C4-2B (cell line): ENCODE results near the gene RFC1.

Experiments
- H3K27ac ChIP-seq: fragments of 450-650 bp; 2 replicates; pipeline ENCODE4 v1.5.1; 2017
- ZFX ChIP-seq: fragments of 450-650 bp; IDR thresholded peaks from 2 replicates; pipeline ENCODE4 v1.6.1; 2017
- TF ChIP-seq, protein P1 (sequence below): fragments of 450-650 bp; conservative IDR thresholded peaks from 2 replicates; pipeline ENCODE4 v1.5.1; 2017; ENCODE audit warnings: mild to moderate bottlenecking

RFC1 gene

DNA sequence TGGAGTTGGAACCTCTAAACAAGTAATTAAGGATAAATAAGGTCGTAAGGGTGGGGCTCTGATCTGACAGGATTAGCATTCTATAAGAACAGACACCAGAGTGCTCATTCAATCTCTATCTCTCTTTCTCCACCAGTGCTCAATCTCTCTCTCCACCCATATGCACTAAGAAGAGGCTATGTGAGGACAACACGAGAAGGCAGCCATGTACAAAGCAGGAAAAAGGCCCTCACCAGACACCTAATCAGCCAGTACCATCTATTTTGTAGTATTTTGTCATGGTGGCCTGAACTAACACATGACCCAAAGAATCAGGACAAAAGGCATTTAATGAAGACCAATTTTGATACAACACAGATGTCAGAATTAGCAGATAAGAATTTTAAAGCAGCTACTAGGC is 16.8 kb downstream of the RFC1 start:
- no peak for TF ChIP-seq ZFX
- TF ChIP-seq, protein P1, sequence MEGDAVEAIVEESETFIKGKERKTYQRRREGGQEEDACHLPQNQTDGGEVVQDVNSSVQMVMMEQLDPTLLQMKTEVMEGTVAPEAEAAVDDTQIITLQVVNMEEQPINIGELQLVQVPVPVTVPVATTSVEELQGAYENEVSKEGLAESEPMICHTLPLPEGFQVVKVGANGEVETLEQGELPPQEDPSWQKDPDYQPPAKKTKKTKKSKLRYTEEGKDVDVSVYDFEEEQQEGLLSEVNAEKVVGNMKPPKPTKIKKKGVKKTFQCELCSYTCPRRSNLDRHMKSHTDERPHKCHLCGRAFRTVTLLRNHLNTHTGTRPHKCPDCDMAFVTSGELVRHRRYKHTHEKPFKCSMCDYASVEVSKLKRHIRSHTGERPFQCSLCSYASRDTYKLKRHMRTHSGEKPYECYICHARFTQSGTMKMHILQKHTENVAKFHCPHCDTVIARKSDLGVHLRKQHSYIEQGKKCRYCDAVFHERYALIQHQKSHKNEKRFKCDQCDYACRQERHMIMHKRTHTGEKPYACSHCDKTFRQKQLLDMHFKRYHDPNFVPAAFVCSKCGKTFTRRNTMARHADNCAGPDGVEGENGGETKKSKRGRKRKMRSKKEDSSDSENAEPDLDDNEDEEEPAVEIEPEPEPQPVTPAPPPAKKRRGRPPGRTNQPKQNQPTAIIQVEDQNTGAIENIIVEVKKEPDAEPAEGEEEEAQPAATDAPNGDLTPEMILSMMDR, result no peak
- H3K27ac ChIP-seq, result no peak overlapping the region

DNA sequence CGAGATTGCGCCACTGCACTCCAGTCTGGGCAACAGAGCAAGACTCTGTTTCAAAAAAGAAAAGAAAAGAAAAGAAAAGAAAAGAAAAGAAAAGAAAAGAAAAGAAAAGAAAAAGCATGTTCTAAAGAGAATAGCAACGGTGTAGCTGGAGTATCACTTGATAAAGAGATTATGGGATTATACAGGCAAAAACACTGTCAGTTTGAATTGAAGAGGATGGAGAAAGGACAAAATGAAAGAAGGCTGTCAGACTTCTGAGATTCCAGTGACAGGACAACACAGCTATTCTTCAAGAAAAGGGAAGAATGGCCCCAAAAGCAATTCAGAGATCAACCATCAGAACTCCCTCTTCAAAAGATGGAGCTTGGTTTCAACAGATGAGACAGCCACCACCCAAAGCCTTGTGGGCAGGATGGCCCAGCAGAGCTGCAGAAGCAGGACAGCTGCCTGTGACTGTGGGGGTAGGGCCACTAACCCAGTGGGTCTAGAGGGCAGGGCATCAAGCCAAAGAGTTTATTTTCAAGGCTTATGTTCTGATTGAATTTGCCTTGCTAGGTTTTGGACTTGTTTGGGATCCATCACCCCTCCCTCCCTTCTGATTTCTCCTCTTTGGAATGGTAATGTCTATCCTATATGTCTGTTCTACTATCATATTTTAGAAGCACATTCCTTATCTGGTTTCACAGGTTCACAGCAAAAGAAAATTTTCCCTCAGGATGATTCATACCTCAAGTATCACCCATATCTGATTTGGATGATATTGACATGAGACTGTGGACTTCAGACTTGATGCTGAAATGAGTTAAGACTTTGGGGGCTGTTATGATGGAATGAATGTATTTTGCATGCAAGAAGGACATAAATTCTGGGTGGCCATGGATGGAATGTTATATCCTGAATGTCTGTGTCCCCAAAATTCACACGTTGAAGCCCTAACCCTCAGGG is 17.5 kb downstream of the RFC1 start:
- H3K27ac ChIP-seq, result no peak overlapping the region
- TF ChIP-seq, protein P1, result no peak
- no peak for TF ChIP-seq ZFX

DNA sequence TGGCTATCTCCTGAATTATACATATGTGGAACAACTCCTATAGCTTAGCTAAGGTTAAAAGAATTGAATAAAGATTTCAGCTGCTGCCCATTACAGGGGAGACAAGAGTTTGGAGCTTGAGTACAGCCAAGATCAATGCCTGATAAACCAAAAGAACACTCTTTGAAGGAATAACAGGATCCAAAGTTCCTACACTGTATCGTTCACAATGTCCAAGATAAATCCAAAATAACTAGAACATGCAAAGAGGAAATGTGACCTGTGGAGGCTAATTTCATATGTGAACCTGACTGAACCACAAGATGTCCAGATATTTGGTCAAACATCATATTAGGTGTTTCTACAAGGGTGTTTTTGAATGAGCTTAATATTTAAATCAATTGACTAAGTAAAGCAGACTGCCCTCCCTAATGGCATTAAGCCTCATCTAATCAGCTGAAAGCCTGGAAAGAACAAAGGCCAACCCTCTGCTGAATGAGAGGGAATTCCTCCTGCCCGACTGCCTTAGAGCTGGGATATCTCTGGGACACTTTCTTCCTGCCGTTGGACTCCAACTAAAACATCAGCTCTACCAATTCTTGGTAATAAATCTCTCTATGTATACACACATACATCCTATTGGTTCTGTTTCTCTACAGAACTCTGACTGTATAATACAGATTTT is 19.2 kb downstream of the RFC1 start:
- TF ChIP-seq, protein P1, result no peak
- TF ChIP-seq ZFX, result no peak
- H3K27ac ChIP-seq, result no peak overlapping the region

GRCh38 chr4:39342731-39343130 is 23.4 kb downstream of the RFC1 start:
- TF ChIP-seq, protein P1, result no peak
- no peak for TF ChIP-seq ZFX
- H3K27ac ChIP-seq, result peak overlapping the region; percentile 39

GRCh38 chr4:39341075-39341725 is 25.0 kb downstream of the RFC1 start:
- TF ChIP-seq, protein P1, result no peak
- no peak for TF ChIP-seq ZFX
- H3K27ac ChIP-seq, result no peak overlapping the region

DNA sequence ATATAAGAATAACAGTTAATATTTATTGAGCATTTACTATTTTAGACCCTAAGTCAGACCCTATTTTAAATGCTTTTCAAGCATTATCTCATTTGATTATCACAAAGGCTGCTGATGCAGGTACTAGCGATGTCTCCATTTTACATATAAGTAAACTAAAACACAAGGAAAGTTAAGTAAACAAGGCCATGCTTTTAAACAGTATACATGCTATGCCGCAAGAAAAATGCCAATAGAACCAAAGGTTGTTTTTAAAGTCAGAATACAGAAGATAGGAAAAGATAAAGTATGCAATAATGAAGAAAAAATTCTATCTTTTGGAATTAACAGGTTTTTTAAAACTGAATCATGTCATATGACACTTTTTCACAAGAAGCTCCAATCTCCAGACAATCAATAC is 26.2 kb downstream of the RFC1 start:
- H3K27ac ChIP-seq, result no peak overlapping the region
- TF ChIP-seq, protein P1, result no peak
- TF ChIP-seq ZFX, result no peak
